Right lobe of liver (tissue), 6 donors: Measurements from ENCODE around the gene MCM6. TPM values are rescaled to one million over a fixed set of nuclear protein-coding genes. Genes with fewer than 3 reads are reported as not detected.
"Not testable (repeated sequence)": the region's sequence is repeated elsewhere in the genome, so short reads cannot be mapped to it uniquely, and the experiment has no call there.

Experiments used
- ATAC-seq, 4 donors: fragments of 200-7000 bp; cut with Tn5 transposase; one replicate each; pipeline ENCODE4 v1.9.1; 2020; ENCODE audit warnings: mild to moderate bottlenecking in 4 of 4, moderate library complexity in 4 of 4
- DNase-seq, 3 donors: peaks; one replicate each; pipeline ENCODE4 v3.0.0-alpha.2; 2020
- H3K27ac ChIP-seq, 3 donors: fragments of 200-600 bp; one replicate each; pipeline ENCODE4 v1.8.0; 2022
- H3K27me3 ChIP-seq, 2 donors: fragments of 200-600 bp; one replicate each; pipeline ENCODE4 v1.8.0; 2022
- H3K36me3 ChIP-seq, 4 donors: fragments of 200-600 bp; sonication (generic) in 1 of 4; one replicate each; pipeline versions ENCODE4 v1.5.1 to v1.8.0; 2017 to 2022; ENCODE audit warnings: control low read depth in 1 of 4
- H3K4me1 ChIP-seq, 4 donors: fragments of 200-600 bp; sonication (generic) in 1 of 4; one replicate each; pipeline versions ENCODE4 v1.5.1 to v1.8.0; 2017 to 2022; ENCODE audit warnings: control low read depth in 1 of 4
- H3K4me3 ChIP-seq, 3 donors: fragments of 200-600 bp; one replicate each; pipeline ENCODE4 v1.8.0; 2022
- H3K9me3 ChIP-seq, 4 donors: fragments of 200-600 bp; sonication (generic) in 1 of 4; one replicate each; pipeline versions ENCODE4 v1.5.1 to v1.8.0; 2017 to 2022; ENCODE audit warnings: control low read depth in 1 of 4
- CTCF ChIP-seq, 4 donors: fragments of 200-600 bp in 3 of 4; fragments of 450-650 bp in 1 of 4; IDR thresholded peaks; one replicate each; pipeline versions ENCODE4 v1.5.1 to v1.8.0; 2016 to 2022; ENCODE audit warnings: antibody characterized with exemption in 4 of 4, mild to moderate bottlenecking in 2 of 4
- POLR2A ChIP-seq: fragments of 450-650 bp; IDR thresholded peaks from one replicate; pipeline ENCODE4 v1.6.1; 2017; ENCODE audit warnings: antibody characterized with exemption, mild to moderate bottlenecking
- WGBS: methylation state at CpG from one replicate; pipeline ENCODE4 v1.1.6; 2018; ENCODE audit warnings: low coverage, low lambda C conversion rate; ENCODE audit not compliant: insufficient coverage; ENCODE audit errors: missing lambda C conversion rate; 5-methylcytosine and 5-hydroxymethylcytosine counted together
- intact Hi-C, 2 donors: fragments of 100-400 bp; cut with DNase I; formaldehyde crosslinking; loops; one replicate each; pipeline versions ENCODE4 v1.11.2 to v1.14.1; 2022
- total RNA-seq, 6 experiments: library from RNA; depleted of rRNA in 2 of 6; stranded (reverse); fragments of >200 nt in 2 of 6; fragmentation: NEBNext Ultra II Directional in 3 of 6; extraction: Animal tissue kit (Norgen Biotek cat#: 25700) in 3 of 6; gene quantifications; one replicate each; pipeline versions ENCODE4 v1.1.0 to v1.2.4, GENCODE V29; 2016 to 2023
- donor health status: DM: no; HTN: yes; CAD: no.
- donor health status: DM: no; HTN: no; CAD: no.
- donor health status: DM: no; HTN: no; CAD: no.
- donor health status: DM: no; HTN: yes; CAD: no.
- donor health status: DM: no; HTN: yes; CAD: no.

The MCM6 gene
- total RNA-seq, 6 experiments from 2014 or later = 1.5 to 13.2 (median 4.7) TPM

GRCh38 chr2:135797497-135798274 is 78.6 kb downstream of the MCM6 start:
- WGBS = 18% methylated on average over 13 of the region's 22 CpGs
- Histone ChIP-seq H3K4me3 (no peak overlapping the region), H3K36me3 (no peaks in the 10 kb centered on the region), H3K9me3 (no peaks in the 10 kb centered on the region), H3K4me1 (no peaks in the 10 kb centered on the region), H3K27me3 (no peaks in the 10 kb centered on the region), H3K27ac (no peak overlapping the region)
- peak; percentile 75 to 79 (median 77) for DNase-seq
- ATAC-seq = peak; percentile 93 to 98 (median 96)
- intact Hi-C loops = no loop called here
- no peak for TF ChIP-seq POLR2A
- peak; percentile 83 to 96 (median 92) for TF ChIP-seq CTCF (IDR thresholded peaks at IDR 0.05)

GRCh38 chr2:135796606-135797005 is 79.6 kb downstream of the MCM6 start:
- DNase-seq (no peak), ATAC-seq (no peak)
- Histone ChIP-seq H3K9me3 (no peaks in the 10 kb centered on the region), H3K4me3 (no peak overlapping the region), H3K27me3 (no peaks in the 10 kb centered on the region), H3K4me1 (no peaks in the 10 kb centered on the region), H3K36me3 (no peaks in the 10 kb centered on the region), H3K27ac (no peak overlapping the region)
- no peak for TF ChIP-seq POLR2A
- no peak for TF ChIP-seq CTCF (IDR thresholded peaks at IDR 0.05)
- 96% methylated on average over 5 of the region's 8 CpGs for WGBS
- intact Hi-C loops = no loop called here

DNA sequence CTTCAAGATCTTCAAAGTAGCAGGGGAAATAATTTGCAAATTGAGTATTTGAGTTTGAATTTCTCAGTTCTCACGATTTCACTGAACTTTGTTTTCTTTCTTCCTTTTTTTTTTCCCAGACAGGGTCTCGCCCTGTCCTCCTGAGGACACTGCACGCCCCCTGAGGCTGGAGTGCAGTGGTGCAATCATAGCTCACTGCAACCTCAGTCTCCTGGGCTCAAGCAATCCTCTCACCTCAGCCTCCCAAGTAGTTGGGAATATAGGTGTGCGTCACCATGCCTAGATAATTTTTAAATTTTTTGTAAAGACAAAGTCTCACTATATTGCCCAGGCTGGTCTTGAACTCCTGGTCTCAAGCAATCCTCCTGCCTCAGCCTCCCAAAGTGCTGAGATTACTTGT is 80.6 kb downstream of the MCM6 start:
- WGBS = 74% methylated on average over 4 of the region's 4 CpGs
- not testable (repeated sequence) for ATAC-seq, DNase-seq

DNA sequence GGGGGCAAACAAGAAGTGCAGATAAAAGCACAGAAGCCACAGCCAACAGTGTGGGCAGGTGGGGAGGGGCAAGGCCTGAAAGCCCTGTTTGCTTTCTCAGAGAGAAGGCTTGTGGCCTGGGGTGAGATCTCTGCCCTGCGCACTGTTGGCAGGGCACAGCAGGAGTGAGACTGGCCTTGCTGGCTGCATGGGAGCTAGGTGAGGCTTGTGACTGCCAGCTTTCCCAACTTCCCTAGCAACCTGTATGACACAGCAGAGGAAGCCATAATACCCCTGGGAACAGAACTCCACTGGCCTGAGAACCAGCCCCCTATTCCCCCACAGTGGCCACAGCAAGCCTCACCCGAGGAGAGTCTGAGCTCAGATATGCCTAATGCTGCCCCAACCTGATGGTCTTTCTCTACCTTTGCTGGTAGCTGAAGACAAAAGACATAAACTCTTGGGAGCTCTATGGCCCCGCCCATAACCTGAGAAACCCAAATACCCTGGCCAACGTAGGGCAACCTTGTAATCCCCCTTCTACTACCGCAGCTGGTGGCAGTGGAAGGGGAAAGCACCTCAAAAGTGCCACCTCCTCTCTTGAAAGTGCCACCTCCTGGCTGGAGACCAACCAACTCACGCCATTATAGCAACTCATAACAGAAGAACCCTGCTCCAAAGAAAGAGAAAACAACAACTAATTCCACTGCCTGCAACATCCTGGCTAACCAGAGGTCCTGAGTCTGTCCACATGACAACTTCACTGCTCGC is 83.7 kb downstream of the MCM6 start:
- H3K27me3 ChIP-seq = no peaks in the 10 kb centered on the region
- no peaks in the 10 kb centered on the region for H3K9me3 ChIP-seq
- no peak overlapping the region for H3K4me3 ChIP-seq
- intact Hi-C loops = no loop called here
- DNase-seq = peak in 2 of 3 donors; percentile 65 to 74
- peak; percentile 38 to 92 (median 64) for ATAC-seq
- 75% methylated on average over 2 of the region's 7 CpGs for WGBS
- TF ChIP-seq CTCF (IDR thresholded peaks at IDR 0.05) (no peak), POLR2A (no peak)
- H3K4me1 ChIP-seq = no peaks in the 10 kb centered on the region
- peak overlapping the region in 1 of 3 donors; percentile 37 for H3K27ac ChIP-seq
- H3K36me3 ChIP-seq = no peaks in the 10 kb centered on the region

More for the DNA sequence above, 80.6 kb downstream of the MCM6 start:
- H3K4me1 ChIP-seq, H3K4me3 ChIP-seq, H3K9me3 ChIP-seq, H3K36me3 ChIP-seq, H3K27me3 ChIP-seq, intact Hi-C loops, H3K27ac ChIP-seq: not testable (repeated sequence)
